Body of pancreas (tissue), 4 donors: Measurements from ENCODE around the gene CCDC91.

Experiments used
- CTCF ChIP-seq, 7 experiments: fragments of 450-650 bp in 4 of 7; fragments of 200-600 bp in 3 of 7; sonication (generic) in 3 of 7; IDR thresholded peaks; one replicate each; pipeline ENCODE4 v1.5.1; 2016 to 2019; ENCODE audit warnings: antibody characterized with exemption in 7 of 7
- POLR2A ChIP-seq, 3 donors: fragments of 450-650 bp; IDR thresholded peaks; one replicate each; pipeline ENCODE4 v1.6.1; 2016; ENCODE audit warnings: antibody characterized with exemption in 3 of 3, mild to moderate bottlenecking in 2 of 3

GRCh38 chr12:28258998-28259397, 68.7 kb downstream of the CCDC91 start:
- TF ChIP-seq CTCF (IDR thresholded peaks at IDR 0.05) (no peak), POLR2A (IDR thresholded peaks at IDR 0.05) (no peak)
